Activated CD4-positive, alpha-beta T cell treated with anti-CD3 and anti-CD28 coated beads for 4 hours (primary cell): ENCODE data around the gene TEX19.
"Not testable (repeated sequence)": the region's sequence is repeated elsewhere in the genome, so short reads cannot be mapped to it uniquely, and the experiment has no call there.

Experiments used
- DNase-seq, 2 donors: peaks; one replicate each; pipeline ENCODE4 v3.0.0-alpha.2; 2020

Gene TEX19

DNA sequence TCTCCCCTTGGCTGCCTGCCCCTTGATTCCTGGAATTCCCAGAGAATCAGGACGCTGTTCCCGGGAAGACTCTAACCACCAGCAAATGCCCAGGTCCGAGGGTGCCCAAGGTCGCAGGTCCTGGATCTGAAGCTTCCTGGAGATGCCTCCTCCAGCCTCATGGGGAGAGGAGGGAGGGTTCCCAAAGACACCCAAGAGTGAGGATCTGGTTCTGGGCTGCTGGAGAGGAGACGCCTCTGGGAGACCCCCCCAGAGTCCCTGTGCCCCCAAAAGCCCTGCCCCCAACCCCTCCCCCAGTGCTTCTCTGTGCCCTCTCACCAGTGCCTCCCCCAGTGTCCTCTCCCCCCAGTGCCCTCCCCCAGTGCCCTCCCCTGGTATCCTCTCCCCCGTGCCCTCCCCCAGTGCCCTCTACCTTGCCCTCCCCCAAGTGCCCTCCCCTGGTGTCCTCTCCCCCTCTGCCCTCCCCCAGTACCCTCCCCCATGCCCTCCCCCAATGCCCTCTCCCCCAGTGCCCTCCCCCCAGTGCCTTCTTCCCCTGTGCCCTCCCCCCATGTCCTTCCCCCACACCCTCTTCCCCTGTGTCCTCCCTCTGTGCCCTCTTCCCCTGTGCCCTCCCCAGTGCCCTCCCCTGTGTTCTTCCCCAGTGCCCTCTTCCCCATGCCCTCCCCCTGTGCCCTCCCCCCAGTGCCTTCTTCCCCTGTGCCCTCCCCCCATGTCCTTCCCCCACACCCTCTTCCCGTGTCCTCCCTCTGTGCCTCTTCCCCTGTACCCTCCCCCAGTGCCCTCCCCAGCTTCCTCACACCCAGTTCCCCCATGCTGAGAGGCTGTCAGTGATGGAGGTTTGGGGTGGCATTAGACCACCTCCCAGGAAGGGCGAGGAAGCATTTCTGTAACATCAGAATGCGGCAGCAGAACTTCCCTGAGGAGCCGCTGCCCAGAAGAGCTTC, 19.1 kb upstream of the TEX19 start:
- DNase-seq: no peak

GRCh38 chr17:82342361-82343079, 16.5 kb upstream of the TEX19 start:
- no peak for DNase-seq

DNA sequence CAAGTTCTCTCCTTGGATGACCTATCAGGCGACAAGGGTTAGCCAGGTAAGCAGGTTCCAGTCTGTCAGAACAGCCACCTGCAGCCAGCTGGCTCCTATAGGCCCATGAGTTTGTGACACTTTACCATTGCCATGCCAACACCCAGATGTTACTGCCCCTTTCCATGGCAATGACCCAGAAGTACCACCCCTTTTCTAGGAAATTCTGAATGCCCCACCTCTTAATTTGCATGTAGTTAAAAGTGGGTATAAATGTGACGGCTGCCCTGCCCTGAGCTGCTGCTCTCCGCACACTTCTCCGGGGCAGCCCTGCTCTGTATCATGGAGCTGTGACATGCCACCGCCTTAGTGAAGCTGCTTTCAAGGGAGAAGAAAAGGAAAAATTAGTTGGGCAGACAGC, 15.5 kb upstream of the TEX19 start:
- DNase-seq: no peak

GRCh38 chr17:82344175-82344907, 14.7 kb upstream of the TEX19 start:
- DNase-seq: no peak

DNA sequence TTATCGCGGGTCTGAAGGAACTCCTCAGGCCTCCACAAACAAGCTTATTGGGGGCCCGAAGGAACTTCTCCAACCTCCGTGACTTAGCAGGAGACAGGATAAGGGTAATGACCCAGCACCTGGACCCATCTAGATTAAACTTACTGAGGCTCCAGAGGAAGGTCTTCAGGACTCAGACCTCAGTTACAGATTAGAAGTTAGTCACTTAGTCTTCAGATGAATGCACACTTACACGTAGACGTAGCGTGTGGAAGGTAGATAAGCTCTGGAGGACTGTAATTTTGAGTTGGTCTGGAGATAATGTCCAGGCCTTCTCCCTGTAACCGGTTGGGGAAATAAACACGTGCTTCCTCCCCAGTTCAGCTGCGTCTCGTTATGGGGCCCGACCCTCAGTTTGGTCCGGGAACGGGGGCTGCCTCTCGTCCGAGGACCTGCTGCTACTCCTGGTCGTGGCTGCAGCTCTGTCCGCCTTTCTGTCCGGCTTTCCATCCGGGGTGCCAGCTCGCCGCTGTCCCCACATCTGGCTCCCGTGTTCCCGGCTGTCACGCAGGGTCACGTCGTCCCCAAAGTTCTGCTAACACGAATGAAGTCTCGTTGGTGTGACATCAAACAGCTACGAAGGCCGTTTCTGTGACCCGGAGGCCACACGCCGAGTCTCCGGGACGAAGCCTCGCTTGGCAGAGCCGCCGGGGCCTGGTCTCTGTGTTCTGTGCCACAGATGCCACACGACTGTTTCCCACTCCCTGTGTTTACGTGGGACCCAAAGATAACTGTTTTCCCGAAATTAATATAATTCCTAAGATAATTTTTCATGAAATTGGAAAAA, 13.7 kb upstream of the TEX19 start:
- DNase-seq: no peak

GRCh38 chr17:82346342-82347300, 12.4 kb upstream of the TEX19 start:
- no peak for DNase-seq

- DNase-seq: not testable (repeated sequence)
Observed at GRCh38 chr17:82347994-82348393, 11.1 kb upstream of the TEX19 start.

- no peak for DNase-seq
Observed at GRCh38 chr17:82348434-82348833, 10.6 kb upstream of the TEX19 start.

- no peak for DNase-seq
Observed at GRCh38 chr17:82348866-82349265, 10.2 kb upstream of the TEX19 start.

- no peak for DNase-seq
Observed at GRCh38 chr17:82349287-82349701, 9.8 kb upstream of the TEX19 start.

DNA sequence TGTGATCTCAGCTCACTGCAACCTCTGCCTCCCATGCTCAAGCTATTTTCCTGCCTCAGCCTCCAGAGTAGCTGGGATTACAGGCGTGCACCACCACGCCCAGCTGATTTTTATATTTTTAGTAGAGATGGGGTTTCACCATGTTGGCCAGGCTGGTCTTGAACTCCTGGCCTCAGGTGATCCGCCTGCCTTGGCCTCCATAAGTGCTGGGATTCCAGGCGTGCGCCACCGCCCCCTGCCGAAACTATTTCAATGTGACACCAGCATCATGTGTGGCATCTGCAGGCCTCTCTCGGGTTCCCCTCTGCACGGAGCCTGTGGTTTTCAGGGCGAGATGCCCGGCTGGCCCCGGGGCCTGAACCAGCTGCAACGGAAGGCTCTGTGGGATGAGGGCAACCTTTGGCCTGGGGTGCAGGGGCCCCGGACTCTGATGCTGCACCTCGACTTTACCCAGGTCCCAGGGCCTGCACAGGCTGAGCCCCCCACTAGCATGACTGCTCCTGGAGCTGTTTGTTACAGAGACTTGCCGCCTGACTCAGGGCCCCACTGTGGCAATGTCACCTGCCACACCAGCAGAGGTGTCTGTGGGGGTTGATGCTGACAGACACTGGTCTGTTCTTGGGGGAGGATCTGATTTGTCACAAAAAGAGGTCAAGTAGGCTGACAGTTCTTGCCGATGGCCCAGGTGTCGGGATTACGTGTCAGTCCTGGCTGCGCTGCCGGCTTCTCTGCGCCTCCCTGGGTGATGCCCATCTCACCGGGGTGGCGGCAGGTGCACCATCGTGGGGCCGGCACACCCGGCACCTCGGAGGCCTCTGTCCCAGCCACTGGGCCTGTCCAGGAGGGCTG, 8.6 kb upstream of the TEX19 start:
- peak; percentile 33 to 40 for DNase-seq

- DNase-seq: no peak
Observed at GRCh38 chr17:82351254-82351712, 7.8 kb upstream of the TEX19 start.

- peak; percentile 83 to 85 for DNase-seq
Observed at GRCh38 chr17:82351713-82352488, 7.1 kb upstream of the TEX19 start.

DNA sequence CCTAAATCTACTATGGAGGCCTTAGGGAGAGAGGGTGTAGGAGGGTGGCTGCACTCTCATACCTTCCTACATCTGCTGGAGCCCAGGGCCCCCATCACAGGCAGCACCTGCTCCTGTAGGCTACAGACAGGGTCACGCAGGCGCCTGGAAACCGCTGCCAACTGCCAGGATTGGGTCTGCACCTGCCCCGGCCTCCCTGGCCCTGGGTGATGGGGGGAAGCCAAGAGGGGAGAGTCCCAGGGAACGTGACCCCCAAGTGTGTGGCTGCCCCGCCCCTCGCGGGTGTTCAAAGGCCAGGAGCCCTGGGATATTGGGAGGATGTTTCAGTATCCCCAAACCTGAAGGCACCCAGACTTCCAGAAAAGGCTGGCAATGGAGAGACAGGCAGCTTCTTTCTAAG, 5.6 kb upstream of the TEX19 start:
- DNase-seq: no peak

DNA sequence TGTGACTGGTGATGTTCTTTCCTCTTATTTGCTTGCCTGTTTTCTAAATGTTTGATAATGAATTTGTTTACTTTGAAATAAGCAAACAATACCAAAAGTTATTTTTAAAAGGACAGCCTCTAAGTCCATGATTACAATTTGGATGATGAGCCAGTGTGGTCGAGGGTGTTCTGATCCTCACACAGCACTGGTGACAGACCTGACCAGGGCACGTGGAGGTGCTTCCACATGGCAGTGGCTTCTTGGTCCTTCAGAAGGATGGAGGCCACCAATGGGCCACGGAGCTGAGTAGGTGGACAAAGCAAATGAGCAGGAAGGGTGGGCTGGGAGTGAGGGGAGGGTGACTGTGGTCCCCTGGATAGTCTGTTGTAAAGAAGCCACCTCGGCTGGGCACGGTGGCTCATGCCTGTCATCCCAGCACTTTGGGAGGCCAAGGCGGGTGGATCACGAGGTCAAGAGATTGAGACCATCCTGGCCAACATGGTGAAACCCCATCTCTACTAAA, 4.2 kb upstream of the TEX19 start:
- no peak for DNase-seq

DNA sequence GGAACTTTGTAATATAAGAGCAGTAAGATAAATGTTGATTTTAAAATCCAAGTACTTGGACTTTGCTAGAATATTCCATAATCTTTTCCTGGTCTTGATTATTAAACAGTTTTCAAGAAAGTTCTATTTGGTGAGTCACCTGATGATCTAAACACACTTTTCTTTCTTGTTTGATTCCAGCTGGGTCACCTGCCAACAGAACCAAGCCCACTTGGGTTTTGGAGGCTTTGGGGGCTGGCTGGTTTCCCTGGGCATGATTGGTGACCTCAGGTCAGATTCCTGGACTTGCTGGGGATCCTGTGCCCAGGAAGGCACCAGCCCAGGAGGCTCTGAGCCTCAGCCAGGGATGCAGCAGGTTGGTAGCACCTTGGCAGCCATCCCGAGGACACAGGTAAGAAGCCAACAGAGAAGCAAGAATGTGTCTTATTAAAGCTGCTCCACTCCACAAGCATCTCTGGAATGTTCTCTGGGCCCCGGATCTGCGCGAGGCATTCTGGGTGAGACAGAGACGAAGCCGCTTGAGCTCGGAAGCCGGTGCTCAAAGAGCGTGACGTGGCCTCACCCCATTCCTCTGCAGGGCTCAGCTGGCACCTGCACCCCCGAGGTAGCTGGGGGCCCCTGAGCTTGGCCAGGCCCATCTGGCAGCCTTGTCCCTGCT, 3.1 kb upstream of the TEX19 start:
- DNase-seq: no peak

DNA sequence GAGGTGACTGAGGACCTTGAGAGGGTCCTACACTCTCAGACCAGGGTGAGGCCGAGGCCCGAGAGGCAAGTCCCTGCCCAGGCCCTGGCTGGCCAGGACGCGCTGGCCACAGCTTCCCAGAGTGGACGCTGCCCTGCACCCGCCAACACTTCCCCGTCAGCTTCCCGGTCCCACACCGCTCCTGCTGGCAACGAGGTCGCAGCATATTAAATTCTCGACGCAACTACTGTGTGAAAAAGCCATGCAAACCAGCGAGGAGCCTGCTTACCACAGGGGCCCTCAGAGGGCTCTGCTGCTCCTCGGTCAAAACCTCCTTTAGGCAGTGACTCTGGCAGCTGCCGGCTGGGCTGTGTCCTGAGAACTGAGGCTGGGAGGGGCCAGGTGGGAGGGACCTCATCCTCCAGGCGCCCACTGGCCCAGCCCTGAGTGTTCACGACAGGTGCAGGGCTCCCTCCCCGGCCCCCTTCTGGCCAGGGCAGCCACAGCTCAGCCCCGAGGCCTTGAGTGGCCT, 2.1 kb upstream of the TEX19 start:
- no peak for DNase-seq

DNA sequence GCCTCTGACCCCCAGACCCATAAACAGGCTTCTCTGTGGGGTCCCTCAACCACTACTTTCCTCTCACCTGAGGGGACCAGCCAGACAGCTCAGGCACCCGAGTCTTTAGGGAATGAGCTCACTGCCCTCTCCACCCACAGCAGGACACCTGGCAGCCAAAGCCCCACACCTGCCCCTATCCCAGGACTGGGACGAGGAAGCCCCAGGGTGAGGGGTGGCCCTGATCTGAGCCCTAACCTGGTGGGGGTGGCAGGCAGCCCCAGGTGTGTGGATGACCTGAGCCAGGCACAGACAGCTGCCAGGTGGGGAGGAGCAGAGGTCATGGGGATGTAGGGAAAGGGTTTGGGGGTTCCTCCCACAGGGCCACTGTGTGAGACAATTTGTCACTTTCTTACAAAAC, 1.7 kb upstream of the TEX19 start:
- no peak for DNase-seq
